PC-3 (cell line): ENCODE results near the gene TNIP1. TPM values are rescaled to one million over a fixed set of nuclear protein-coding genes. Genes with fewer than 3 reads are reported as not detected.

Experiments
- ATAC-seq: fragments of 200-7000 bp; cut with Tn5 transposase; 2 replicates; pipeline ENCODE4 v1.9.1; 2020; ENCODE audit warnings: mild to moderate bottlenecking, moderate library complexity
- BruUV-seq: library from RNA; stranded (reverse); fragments of 400-500 nt; replicated peaks from 2 replicates; lab custom pipeline; 2021; lab: Mats Ljungman, UMichigan
- CTCF ChIA-PET: fragments of 300-600 bp; sonication (Branson Sonifier 250); formaldehyde crosslinking; loops from one replicate; lab custom pipeline; 2022; ENCODE audit warnings: antibody characterized with exemption; lab: Charles Lee
- POLR2A ChIA-PET: fragments of 300-600 bp; sonication (Branson Sonifier 250); formaldehyde crosslinking; loops from one replicate; lab custom pipeline; 2022; ENCODE audit warnings: antibody characterized with exemption; ENCODE audit not compliant: unreplicated experiment; lab: Charles Lee
- DNase-seq: peaks from one replicate; pipeline ENCODE4 v3.0.0-alpha.2; 2015
- H2AFZ ChIP-seq: fragments of 300-600 bp; sonication (generic); 2 replicates; pipeline ENCODE4 v1.6.0; 2016; ENCODE audit warnings: antibody characterized with exemption, low read length
- H3F3A ChIP-seq: fragments of 300-600 bp; sonication (generic); one replicate; pipeline ENCODE4 v1.6.0; 2017; ENCODE audit warnings: antibody characterized with exemption, low read length, control low read depth, mild to moderate bottlenecking; ENCODE audit not compliant: unreplicated experiment
- H3K27ac ChIP-seq: fragments of 300-600 bp; sonication (generic); 2 replicates; pipeline ENCODE4 v1.5.1; 2016; ENCODE audit warnings: mild to moderate bottlenecking, low read length
- H3K27me3 ChIP-seq: fragments of 300-600 bp; sonication (generic); 2 replicates; pipeline ENCODE4 v1.6.1; 2016; ENCODE audit warnings: low read length, mixed read lengths
- H3K36me3 ChIP-seq: fragments of 300-600 bp; sonication (generic); 2 replicates; pipeline ENCODE4 v1.6.1; 2016; ENCODE audit warnings: low read depth, mixed run types, low read length, mixed read lengths
- H3K4me1 ChIP-seq: fragments of 300-600 bp; sonication (generic); 2 replicates; pipeline ENCODE4 v1.5.1; 2016; ENCODE audit warnings: low read length; ENCODE audit not compliant: insufficient read depth
- H3K4me2 ChIP-seq: fragments of 300-600 bp; sonication (generic); 2 replicates; pipeline ENCODE4 v1.6.0; 2016; ENCODE audit warnings: low read length
- H3K4me3 ChIP-seq: fragments of 300-600 bp; sonication (generic); 2 replicates; pipeline ENCODE4 v1.5.1; 2016; ENCODE audit warnings: mild to moderate bottlenecking, low read length, mixed read lengths
- H3K79me2 ChIP-seq: fragments of 300-600 bp; sonication (generic); 2 replicates; pipeline ENCODE4 v1.6.1; 2017; ENCODE audit warnings: low read length, mixed read lengths
- H3K9ac ChIP-seq: fragments of 300-600 bp; sonication (generic); 2 replicates; pipeline ENCODE4 v1.6.0; 2016; ENCODE audit warnings: mild to moderate bottlenecking, low read length
- H3K9me2 ChIP-seq: fragments of 300-600 bp; sonication (generic); replicated peaks from 2 replicates; pipeline ENCODE4 v1.6.1; 2016; ENCODE audit warnings: mixed run types, low read length, mixed read lengths
- H3K9me3 ChIP-seq: fragments of 300-600 bp; sonication (generic); 2 replicates; pipeline ENCODE4 v1.6.1; 2016; ENCODE audit warnings: low read length, mixed read lengths
- H4K20me1 ChIP-seq: fragments of 300-600 bp; sonication (generic); 2 replicates; pipeline ENCODE4 v1.6.1; 2016; ENCODE audit warnings: low read length, mixed read lengths
- EZH2 ChIP-seq: fragments of 300-600 bp; sonication (generic); IDR thresholded peaks from one replicate; pipeline ENCODE4 v1.6.1; 2017; ENCODE audit warnings: antibody characterized with exemption, mild to moderate bottlenecking, low read length; ENCODE audit not compliant: unreplicated experiment
- EZH2phosphoT487 ChIP-seq: fragments of 300-600 bp; sonication (generic); IDR thresholded peaks from 2 replicates; pipeline ENCODE4 v1.6.1; 2018; ENCODE audit warnings: mild to moderate bottlenecking, antibody characterized with exemption, low read length, borderline replicate concordance
- intact Hi-C: fragments of 100-400 bp; cut with micrococcal nuclease; formaldehyde crosslinking; loops from 2 replicates; pipeline ENCODE4 v1.9.0; 2023
- total RNA-seq: library from RNA; depleted of rRNA; stranded (reverse); fragments of >200 nt; gene quantifications from 2 replicates; pipeline ENCODE4 v1.2.3, GENCODE V29; 2014
- TF ChIP-seq, protein P1 (sequence below): fragments of 300-600 bp; sonication (generic); conservative IDR thresholded peaks from 2 replicates; pipeline ENCODE4 v1.5.1; 2017; ENCODE audit warnings: antibody characterized with exemption, low read depth, mild to moderate bottlenecking, low read length

The TNIP1 gene
- total RNA-seq, 1 experiment from 2014 or later: 90.0 TPM

DNA sequence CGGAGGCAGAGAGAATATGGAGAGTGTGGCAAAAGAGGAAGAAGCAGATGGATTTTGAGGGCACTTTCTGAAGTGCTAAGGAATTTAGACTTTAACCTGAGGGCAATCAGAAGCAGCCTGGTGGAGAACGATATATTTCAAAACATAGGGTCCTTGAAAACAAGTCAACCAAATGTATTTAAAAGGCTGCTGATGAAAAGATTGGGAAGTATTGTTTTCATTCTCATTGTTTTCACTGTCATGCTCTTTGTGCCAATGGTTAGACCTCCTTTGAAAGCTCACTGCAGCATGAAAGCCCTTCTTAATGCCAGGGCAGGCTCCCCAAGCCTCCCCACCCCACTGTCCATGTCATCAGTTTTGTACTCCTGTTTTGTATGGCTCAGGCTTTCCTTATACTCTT lies 62.9 kb downstream of the TNIP1 start:
- Histone ChIP-seq H3K27me3 (no peaks in the 10 kb centered on the region), H3K9me2 (no peaks in the 10 kb centered on the region), H3K27ac (no peak overlapping the region), H3K9me3 (no peaks in the 10 kb centered on the region), H2AFZ (no peak overlapping the region), H4K20me1 (no peaks in the 10 kb centered on the region), H3K36me3 (no peaks in the 10 kb centered on the region), H3F3A (no peaks in the 10 kb centered on the region), H3K9ac (no peak overlapping the region), H3K79me2 (no peaks in the 10 kb centered on the region), H3K4me3 (no peak overlapping the region), H3K4me1 (peaks cover 20% of the 10 kb centered on the region), H3K4me2 (no peak overlapping the region)
- no peak for DNase-seq
- TF ChIP-seq, protein P1, sequence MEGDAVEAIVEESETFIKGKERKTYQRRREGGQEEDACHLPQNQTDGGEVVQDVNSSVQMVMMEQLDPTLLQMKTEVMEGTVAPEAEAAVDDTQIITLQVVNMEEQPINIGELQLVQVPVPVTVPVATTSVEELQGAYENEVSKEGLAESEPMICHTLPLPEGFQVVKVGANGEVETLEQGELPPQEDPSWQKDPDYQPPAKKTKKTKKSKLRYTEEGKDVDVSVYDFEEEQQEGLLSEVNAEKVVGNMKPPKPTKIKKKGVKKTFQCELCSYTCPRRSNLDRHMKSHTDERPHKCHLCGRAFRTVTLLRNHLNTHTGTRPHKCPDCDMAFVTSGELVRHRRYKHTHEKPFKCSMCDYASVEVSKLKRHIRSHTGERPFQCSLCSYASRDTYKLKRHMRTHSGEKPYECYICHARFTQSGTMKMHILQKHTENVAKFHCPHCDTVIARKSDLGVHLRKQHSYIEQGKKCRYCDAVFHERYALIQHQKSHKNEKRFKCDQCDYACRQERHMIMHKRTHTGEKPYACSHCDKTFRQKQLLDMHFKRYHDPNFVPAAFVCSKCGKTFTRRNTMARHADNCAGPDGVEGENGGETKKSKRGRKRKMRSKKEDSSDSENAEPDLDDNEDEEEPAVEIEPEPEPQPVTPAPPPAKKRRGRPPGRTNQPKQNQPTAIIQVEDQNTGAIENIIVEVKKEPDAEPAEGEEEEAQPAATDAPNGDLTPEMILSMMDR: no peak
- TF ChIP-seq EZH2phosphoT487: no peak
- TF ChIP-seq EZH2: no peak
- ATAC-seq: no peak
- intact Hi-C loops: no loop called here
- CTCF ChIA-PET: no interaction called here
- POLR2A ChIA-PET: no interaction called here
- no TSS peak for BruUV-seq

DNA sequence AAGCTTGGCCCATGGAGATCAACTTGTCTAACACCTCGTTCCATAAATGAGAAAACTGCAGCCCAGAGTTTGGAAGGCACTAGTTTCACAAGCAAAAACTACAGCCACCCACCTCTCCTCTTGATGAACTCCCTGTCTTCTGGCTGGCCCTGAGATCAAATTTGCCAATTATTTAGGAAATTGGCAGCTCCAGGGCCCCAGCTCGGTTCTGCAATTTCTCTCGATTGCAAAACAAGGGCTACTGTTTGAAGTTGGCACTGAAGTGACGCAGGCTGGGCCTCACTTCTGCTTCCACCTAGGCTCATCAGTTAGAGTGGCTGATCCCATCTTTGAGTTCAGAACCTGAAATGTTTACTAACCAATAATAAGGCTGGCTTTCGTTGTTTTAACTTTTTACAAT lies 64.1 kb downstream of the TNIP1 start:
- Histone ChIP-seq H3F3A (no peaks in the 10 kb centered on the region), H3K9ac (no peak overlapping the region), H3K4me3 (no peak overlapping the region), H3K9me2 (no peaks in the 10 kb centered on the region), H3K79me2 (no peaks in the 10 kb centered on the region), H3K4me2 (no peak overlapping the region), H3K27me3 (no peaks in the 10 kb centered on the region), H3K9me3 (no peaks in the 10 kb centered on the region), H3K4me1 (peaks cover 10% of the 10 kb centered on the region), H3K36me3 (no peaks in the 10 kb centered on the region), H3K27ac (no peak overlapping the region), H2AFZ (no peak overlapping the region), H4K20me1 (no peaks in the 10 kb centered on the region)
- intact Hi-C loops: no loop called here
- no TSS peak for BruUV-seq
- POLR2A ChIA-PET: no interaction called here
- CTCF ChIA-PET: no interaction called here
- ATAC-seq (no peak), DNase-seq (no peak)
- TF ChIP-seq EZH2: no peak
- TF ChIP-seq, protein P1: no peak
- TF ChIP-seq EZH2phosphoT487: no peak

DNA sequence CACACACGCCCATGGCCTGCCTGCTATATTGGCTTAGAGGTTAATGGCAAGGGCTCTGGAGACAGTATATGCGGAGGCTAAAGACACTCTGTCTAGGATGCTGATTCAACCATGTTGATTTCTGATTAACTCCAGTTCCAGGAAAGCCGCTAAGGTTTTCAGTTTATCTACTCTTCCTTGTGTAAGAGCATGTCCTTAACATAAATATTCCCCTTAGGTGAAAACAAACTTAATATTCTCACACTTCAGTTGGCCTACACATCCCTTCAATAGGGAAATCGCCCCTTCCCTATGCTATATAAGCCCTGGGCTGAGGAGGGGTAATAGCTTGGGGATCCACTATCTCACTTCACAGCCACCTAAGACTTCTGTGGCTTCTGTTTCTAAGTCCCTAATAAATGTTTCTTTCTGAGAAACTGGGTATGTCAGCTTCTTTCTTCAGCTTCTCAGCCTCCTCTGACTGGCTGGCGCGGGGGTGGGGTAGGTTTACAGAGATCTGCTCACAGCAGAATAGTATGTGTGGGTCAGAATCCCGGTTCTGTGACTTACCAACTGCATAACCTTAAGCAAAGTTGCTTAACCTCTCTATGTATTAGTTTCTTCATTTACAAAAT lies 64.8 kb downstream of the TNIP1 start:
- DNase-seq (no peak), ATAC-seq (no peak)
- no peak overlapping the region for H2AFZ ChIP-seq
- no peak overlapping the region for H3K9ac ChIP-seq
- no peaks in the 10 kb centered on the region for H3K36me3 ChIP-seq
- H3K4me1 ChIP-seq: peaks cover 10% of the 10 kb centered on the region
- H3K4me3 ChIP-seq: no peak overlapping the region
- ChIA-PET POLR2A (no interaction called here), CTCF (no interaction called here)
- H3K27me3 ChIP-seq: no peaks in the 10 kb centered on the region
- no peaks in the 10 kb centered on the region for H3K79me2 ChIP-seq
- intact Hi-C loops: no loop called here
- H3K4me2 ChIP-seq: no peak overlapping the region
- TF ChIP-seq EZH2 (no peak), EZH2phosphoT487 (no peak)
- TF ChIP-seq, protein P1: no peak
- no peaks in the 10 kb centered on the region for H4K20me1 ChIP-seq
- H3K27ac ChIP-seq: no peak overlapping the region
- H3K9me2 ChIP-seq: no peaks in the 10 kb centered on the region
- BruUV-seq: no TSS peak
- H3F3A ChIP-seq: no peaks in the 10 kb centered on the region
- no peaks in the 10 kb centered on the region for H3K9me3 ChIP-seq
